Measurements from ENCODE around the gene RNF224.
"Not testable (repeated sequence)": the region's sequence is repeated elsewhere in the genome, so short reads cannot be mapped to it uniquely, and the experiment has no call there.

Gene RNF224

DNA sequence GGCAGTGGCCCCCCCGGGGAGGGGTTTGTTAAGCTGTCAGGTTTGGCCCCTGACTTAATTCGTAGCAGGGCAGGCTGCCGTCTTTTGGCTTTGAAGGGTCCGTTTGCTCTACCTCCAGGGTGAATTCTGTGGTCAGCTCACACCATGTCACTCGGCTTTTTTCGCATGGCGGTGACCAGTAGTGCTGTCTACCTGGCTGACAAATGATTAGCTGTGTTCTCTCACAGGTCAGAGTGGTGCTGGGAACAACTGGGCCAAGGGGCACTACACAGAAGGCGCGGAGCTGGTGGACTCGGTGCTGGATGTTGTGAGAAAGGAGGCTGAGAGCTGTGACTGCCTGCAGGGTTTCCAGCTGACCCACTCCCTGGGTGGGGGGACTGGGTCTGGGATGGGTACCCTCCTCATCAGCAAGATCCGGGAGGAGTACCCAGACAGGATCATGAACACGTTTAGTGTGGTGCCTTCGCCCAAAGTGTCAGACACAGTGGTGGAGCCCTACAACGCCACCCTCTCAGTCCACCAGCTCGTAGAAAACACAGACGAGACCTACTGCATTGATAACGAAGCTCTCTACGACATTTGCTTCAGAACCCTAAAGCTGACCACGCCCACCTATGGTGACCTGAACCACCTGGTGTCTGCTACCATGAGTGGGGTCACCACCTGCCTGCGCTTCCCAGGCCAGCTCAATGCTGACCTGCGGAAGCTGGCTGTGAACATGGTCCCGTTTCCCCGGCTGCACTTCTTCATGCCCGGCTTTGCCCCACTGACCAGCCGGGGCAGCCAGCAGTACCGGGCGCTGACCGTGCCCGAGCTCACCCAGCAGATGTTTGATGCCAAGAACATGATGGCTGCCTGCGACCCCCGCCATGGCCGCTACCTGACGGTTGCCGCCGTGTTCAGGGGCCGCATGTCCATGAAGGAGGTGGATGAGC is 15.2 kb downstream of the RNF224 start:
- peaks cover 26% of the 10 kb centered on the region for H4K20me1 ChIP-seq (ENCODE audit: insufficient read depth, low read length)
- peaks cover 16% of the 10 kb centered on the region for H3K4me1 ChIP-seq (ENCODE audit: low read length)

DNA sequence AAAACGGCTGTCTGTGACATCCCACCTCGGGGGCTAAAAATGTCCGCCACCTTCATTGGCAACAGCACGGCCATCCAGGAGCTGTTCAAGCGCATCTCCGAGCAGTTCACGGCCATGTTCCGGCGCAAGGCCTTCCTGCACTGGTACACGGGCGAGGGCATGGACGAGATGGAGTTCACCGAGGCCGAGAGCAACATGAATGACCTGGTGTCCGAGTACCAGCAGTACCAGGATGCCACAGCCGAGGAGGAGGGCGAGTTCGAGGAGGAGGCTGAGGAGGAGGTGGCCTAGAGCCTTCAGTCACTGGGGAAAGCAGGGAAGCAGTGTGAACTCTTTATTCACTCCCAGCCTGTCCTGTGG is 15.9 kb downstream of the RNF224 start:
- not testable (repeated sequence) for H2AFZ ChIP-seq (ENCODE audit: low read depth, low read length); H3K4me2 ChIP-seq (ENCODE audit: low read length); H3K4me3 ChIP-seq (ENCODE audit: low read length); H3K27ac ChIP-seq (ENCODE audit: low read length); H3K27me3 ChIP-seq (ENCODE audit: low read depth, low read length); H3K4me1 ChIP-seq (ENCODE audit: low read length); H3K9me3 ChIP-seq (ENCODE audit: insufficient read depth, low read length); H3K9ac ChIP-seq (ENCODE audit: low read length)
- Histone ChIP-seq H3K36me3 (replicated peaks; ENCODE audit: low read depth, low read length) (peaks cover 20% of the 10 kb centered on the region), H3K79me2 (ENCODE audit: low read length) (peaks cover 40% of the 10 kb centered on the region), H4K20me1 (ENCODE audit: insufficient read depth, low read length) (peaks cover 26% of the 10 kb centered on the region)

More for the DNA sequence above, 15.2 kb downstream of the RNF224 start:
- Histone ChIP-seq H3K9me3 (ENCODE audit: insufficient read depth, low read length) (no peaks in the 10 kb centered on the region), H3K4me3 (ENCODE audit: low read length) (peak overlapping the region; percentile 97), H3K27me3 (ENCODE audit: low read depth, low read length) (no peaks in the 10 kb centered on the region), H3K4me2 (ENCODE audit: low read length) (peak overlapping the region; percentile 95), H3K36me3 (replicated peaks; ENCODE audit: low read depth, low read length) (peaks cover 20% of the 10 kb centered on the region), H3K9ac (ENCODE audit: low read length) (peak overlapping the region; percentile 91), H3K27ac (ENCODE audit: low read length) (no peak overlapping the region), H2AFZ (ENCODE audit: low read depth, low read length) (no peak overlapping the region), H3K79me2 (ENCODE audit: low read length) (peaks cover 43% of the 10 kb centered on the region)
- TF ChIP-seq EZH2phosphoT487 (IDR thresholded peaks at IDR 0.05; ENCODE audit: low read depth) = no peak
- TF ChIP-seq, protein P1, sequence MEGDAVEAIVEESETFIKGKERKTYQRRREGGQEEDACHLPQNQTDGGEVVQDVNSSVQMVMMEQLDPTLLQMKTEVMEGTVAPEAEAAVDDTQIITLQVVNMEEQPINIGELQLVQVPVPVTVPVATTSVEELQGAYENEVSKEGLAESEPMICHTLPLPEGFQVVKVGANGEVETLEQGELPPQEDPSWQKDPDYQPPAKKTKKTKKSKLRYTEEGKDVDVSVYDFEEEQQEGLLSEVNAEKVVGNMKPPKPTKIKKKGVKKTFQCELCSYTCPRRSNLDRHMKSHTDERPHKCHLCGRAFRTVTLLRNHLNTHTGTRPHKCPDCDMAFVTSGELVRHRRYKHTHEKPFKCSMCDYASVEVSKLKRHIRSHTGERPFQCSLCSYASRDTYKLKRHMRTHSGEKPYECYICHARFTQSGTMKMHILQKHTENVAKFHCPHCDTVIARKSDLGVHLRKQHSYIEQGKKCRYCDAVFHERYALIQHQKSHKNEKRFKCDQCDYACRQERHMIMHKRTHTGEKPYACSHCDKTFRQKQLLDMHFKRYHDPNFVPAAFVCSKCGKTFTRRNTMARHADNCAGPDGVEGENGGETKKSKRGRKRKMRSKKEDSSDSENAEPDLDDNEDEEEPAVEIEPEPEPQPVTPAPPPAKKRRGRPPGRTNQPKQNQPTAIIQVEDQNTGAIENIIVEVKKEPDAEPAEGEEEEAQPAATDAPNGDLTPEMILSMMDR (IDR thresholded peaks at IDR 0.05; ENCODE audit: low read depth, low read length) = no peak

DNA sequence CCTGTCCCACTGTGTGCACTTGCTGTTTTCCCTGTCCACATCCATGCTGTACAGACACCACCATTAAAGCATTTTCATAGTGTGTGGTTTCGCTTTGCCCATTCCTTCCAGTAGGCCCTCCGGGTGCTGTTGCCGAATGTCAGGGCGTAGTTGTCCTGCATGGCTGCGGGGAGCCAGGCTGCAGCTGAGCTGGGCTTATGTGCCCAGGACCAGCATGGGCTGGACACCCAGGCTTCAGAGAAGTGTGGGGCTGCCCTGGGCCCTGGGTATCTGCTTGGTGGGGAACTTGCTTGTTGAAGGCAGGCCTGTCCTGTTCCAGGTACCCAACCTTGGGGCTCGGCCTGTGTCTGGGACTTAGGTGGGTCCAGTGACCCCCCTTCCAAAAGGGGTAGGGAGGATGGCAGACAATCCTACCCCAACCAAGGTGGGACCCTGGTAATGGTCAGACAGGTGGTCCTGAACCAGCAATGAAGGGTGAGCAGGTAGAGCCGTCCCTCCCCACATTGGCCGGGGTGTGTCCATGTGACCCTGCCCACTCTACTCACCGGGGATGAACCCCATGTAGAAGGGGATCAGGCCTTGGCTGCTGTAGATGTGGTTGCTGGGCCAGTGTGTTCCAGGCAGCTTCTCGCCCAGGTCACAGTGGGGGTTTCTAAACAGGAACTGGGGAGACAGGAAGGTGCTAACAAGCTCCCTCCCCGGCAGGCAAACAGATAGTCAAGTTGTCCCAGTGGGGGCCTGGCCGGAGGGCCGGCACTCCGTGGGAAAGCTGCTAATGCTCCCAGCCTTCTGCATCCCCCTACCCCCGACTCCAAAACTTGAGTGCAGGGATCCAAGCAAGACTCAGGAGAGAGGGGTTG is 16.6 kb downstream of the RNF224 start:
- Histone ChIP-seq H3K79me2 (ENCODE audit: low read length) (peaks cover 34% of the 10 kb centered on the region), H3K4me2 (ENCODE audit: low read length) (no peak overlapping the region), H4K20me1 (ENCODE audit: insufficient read depth, low read length) (peaks cover 26% of the 10 kb centered on the region), H3K27ac (ENCODE audit: low read length) (no peak overlapping the region), H3K27me3 (ENCODE audit: low read depth, low read length) (no peaks in the 10 kb centered on the region), H3K4me1 (ENCODE audit: low read length) (peaks cover 7% of the 10 kb centered on the region), H3K36me3 (replicated peaks; ENCODE audit: low read depth, low read length) (peaks cover 20% of the 10 kb centered on the region), H3K9me3 (ENCODE audit: insufficient read depth, low read length) (no peaks in the 10 kb centered on the region), H2AFZ (ENCODE audit: low read depth, low read length) (no peak overlapping the region), H3K4me3 (ENCODE audit: low read length) (no peak overlapping the region), H3K9ac (ENCODE audit: low read length) (no peak overlapping the region)
- TF ChIP-seq EZH2phosphoT487 (IDR thresholded peaks at IDR 0.05; ENCODE audit: low read depth) = no peak
- TF ChIP-seq, protein P1 (IDR thresholded peaks at IDR 0.05; ENCODE audit: low read depth, low read length) = no peak

DNA sequence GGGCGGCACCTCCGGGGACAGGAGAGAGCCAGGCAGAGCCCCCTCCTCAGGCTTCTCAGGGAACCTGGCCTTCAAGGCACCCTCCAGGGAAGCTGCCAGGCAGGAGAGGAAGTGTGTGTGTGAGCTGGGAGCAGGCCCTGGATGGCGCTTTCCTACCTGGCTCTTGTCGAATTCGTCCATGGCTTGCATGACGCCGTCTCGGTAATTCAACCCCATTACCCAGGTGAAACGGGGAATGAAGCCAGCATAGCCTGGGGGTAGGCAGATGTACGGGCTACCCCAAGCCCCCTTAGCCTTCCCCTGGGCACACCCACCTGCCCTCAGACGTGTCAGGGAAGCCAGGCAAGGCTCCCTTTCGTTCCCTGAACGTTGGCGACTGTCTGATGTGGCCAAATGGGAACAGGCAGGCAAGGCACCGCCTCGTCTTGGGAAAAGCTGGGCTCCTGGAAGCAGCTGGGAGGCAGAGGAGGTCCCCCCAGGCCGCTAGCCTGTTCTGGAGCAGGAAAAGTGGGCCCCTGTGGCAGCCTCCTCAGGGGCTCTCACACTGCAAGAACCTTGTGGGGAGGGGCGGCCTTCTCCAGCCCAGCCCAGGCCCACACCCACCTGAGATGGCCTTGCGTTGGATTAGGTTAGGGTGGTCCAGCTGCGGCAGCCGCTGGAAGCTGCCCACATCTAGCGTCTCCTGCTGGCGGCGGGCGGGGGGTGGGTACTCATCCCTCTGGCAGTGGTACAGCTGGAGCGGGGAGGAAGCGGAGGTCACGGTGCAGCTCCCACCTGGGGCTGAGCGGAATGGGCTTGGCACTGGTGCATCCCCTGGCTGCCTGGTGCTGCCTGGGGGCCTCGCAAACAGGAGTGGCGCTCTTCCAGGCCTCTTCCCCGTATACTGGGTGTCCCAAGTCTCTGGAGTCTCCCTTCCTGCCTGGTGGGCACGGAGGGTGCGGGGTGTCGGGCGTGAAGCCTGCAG is 17.5 kb downstream of the RNF224 start:
- Histone ChIP-seq H3K9ac (ENCODE audit: low read length) (no peak overlapping the region), H3K79me2 (ENCODE audit: low read length) (peaks cover 25% of the 10 kb centered on the region), H3K9me3 (ENCODE audit: insufficient read depth, low read length) (no peaks in the 10 kb centered on the region), H3K4me1 (ENCODE audit: low read length) (peaks cover 7% of the 10 kb centered on the region), H3K4me2 (ENCODE audit: low read length) (no peak overlapping the region), H3K27ac (ENCODE audit: low read length) (no peak overlapping the region), H3K27me3 (ENCODE audit: low read depth, low read length) (no peaks in the 10 kb centered on the region), H3K4me3 (ENCODE audit: low read length) (no peak overlapping the region), H2AFZ (ENCODE audit: low read depth, low read length) (no peak overlapping the region), H3K36me3 (replicated peaks; ENCODE audit: low read depth, low read length) (peaks cover 20% of the 10 kb centered on the region), H4K20me1 (ENCODE audit: insufficient read depth, low read length) (peaks cover 26% of the 10 kb centered on the region)
- TF ChIP-seq EZH2phosphoT487 (IDR thresholded peaks at IDR 0.05; ENCODE audit: low read depth) = no peak
- TF ChIP-seq, protein P1 (IDR thresholded peaks at IDR 0.05; ENCODE audit: low read depth, low read length) = no peak

Measured in OCI-LY3 (cell line).